Panc1 (cell line): ENCODE results near the gene ALG9.

Source experiments
- CTCF ChIP-seq: fragments of 450-650 bp; IDR thresholded peaks from 2 replicates; pipeline ENCODE4 v1.5.1; 2017; ENCODE audit warnings: mild to moderate bottlenecking
- POLR2AphosphoS5 ChIP-seq: IDR thresholded peaks from 2 replicates; pipeline ENCODE4 v1.6.1; 2012; ENCODE audit warnings: mild to moderate bottlenecking, low read depth, low read length, moderate library complexity
- SIN3A ChIP-seq: IDR thresholded peaks from 2 replicates; pipeline ENCODE4 v1.6.1; 2012; ENCODE audit warnings: low read depth, mild to moderate bottlenecking, low read length, moderate library complexity, borderline replicate concordance; ENCODE audit not compliant: insufficient read depth

GRCh38 chr11:111855506-111855905 is 15.9 kb downstream of the ALG9 start:
- no peak for TF ChIP-seq CTCF
- no peak for TF ChIP-seq SIN3A
- no peak for TF ChIP-seq POLR2AphosphoS5
